Hepatocyte (in vitro differentiated cells): ENCODE data around the gene NBAS.

Experiments
- CTCF ChIP-seq: fragments of 200-600 bp; sonication (generic); IDR thresholded peaks from 2 replicates; pipeline ENCODE4 v1.5.1; 2016; ENCODE audit warnings: antibody characterized with exemption, mild to moderate bottlenecking; ENCODE audit not compliant: poor library complexity
- EZH2 ChIP-seq: fragments of 200-600 bp; sonication (generic); IDR thresholded peaks from 2 replicates; pipeline ENCODE4 v1.6.1; 2016; ENCODE audit warnings: antibody characterized with exemption, mild to moderate bottlenecking, borderline replicate concordance
- EZH2phosphoT487 ChIP-seq: fragments of 200-600 bp; sonication (generic); IDR thresholded peaks from one replicate; pipeline ENCODE4 v1.6.1; 2018; ENCODE audit warnings: antibody characterized with exemption, mild to moderate bottlenecking, low read depth, moderate library complexity; ENCODE audit not compliant: unreplicated experiment, severe bottlenecking

GRCh38 chr2:15594291-15595256, 33.4 kb upstream of the NBAS start:
- TF ChIP-seq CTCF (no peak), EZH2 (no peak), EZH2phosphoT487 (no peak)
